Neuronal stem cell (in vitro differentiated cells): ENCODE data around the gene FRY. TPM values are rescaled to one million over a fixed set of nuclear protein-coding genes. Genes with fewer than 3 reads are reported as not detected.
"Not testable (repeated sequence)": the region's sequence is repeated elsewhere in the genome, so short reads cannot be mapped to it uniquely, and the experiment has no call there.

ENCODE experiments used
- DNase-seq: peaks from one replicate; pipeline ENCODE4 v3.0.0-alpha.2; 2013; ENCODE audit warnings: low spot score
- H2AFZ ChIP-seq: one replicate; pipeline ENCODE4 v1.6.1; 2013; ENCODE audit warnings: mild to moderate bottlenecking, low read length, inconsistent platforms
- H2AK5ac ChIP-seq: 2 replicates; pipeline ENCODE4 v1.6.1; 2013; ENCODE audit warnings: low read depth, mild to moderate bottlenecking, inconsistent platforms, low read length, moderate library complexity, mixed read lengths
- H2BK120ac ChIP-seq: 2 replicates; pipeline ENCODE4 v1.6.1; 2013; ENCODE audit warnings: low read depth, mild to moderate bottlenecking, inconsistent platforms, low read length, moderate library complexity, mixed read lengths
- H2BK12ac ChIP-seq: one replicate; pipeline ENCODE4 v1.6.1; 2013; ENCODE audit warnings: low read length, inconsistent platforms
- H2BK15ac ChIP-seq: 2 replicates; pipeline ENCODE4 v1.6.1; 2013; ENCODE audit warnings: mild to moderate bottlenecking, low read length, inconsistent platforms, mixed read lengths
- H2BK5ac ChIP-seq: one replicate; pipeline ENCODE4 v1.6.1; 2013; ENCODE audit warnings: inconsistent platforms, mild to moderate bottlenecking, low read length, moderate library complexity
- H3K14ac ChIP-seq: one replicate; pipeline ENCODE4 v1.6.1; 2013; ENCODE audit warnings: low read length, inconsistent platforms
- H3K18ac ChIP-seq: 2 replicates; pipeline ENCODE4 v1.6.1; 2013; ENCODE audit warnings: low read length, inconsistent platforms
- H3K23ac ChIP-seq: 2 replicates; pipeline ENCODE4 v1.6.1; 2013; ENCODE audit warnings: low read depth, mild to moderate bottlenecking, mixed read lengths, low read length, inconsistent platforms; ENCODE audit not compliant: poor library complexity
- H3K27ac ChIP-seq: replicated peaks from 3 replicates; pipeline ENCODE4 v1.5.1; 2013; ENCODE audit warnings: low read length, inconsistent platforms
- H3K27me3 ChIP-seq, 3 experiments: 2 replicates each; pipeline ENCODE4 v1.6.1; 2013; ENCODE audit warnings: low read length in 3 of 3, mild to moderate bottlenecking in 2 of 3, inconsistent platforms in 1 of 3, low read depth in 1 of 3, mixed read lengths in 1 of 3, moderate library complexity in 1 of 3; ENCODE audit not compliant: control insufficient read depth in 3 of 3, insufficient read depth in 3 of 3
- H3K36me3 ChIP-seq, 2 donors: replicated peaks in 1 of 2; 2 replicates each; pipeline ENCODE4 v1.6.1; 2013; ENCODE audit warnings: low read length in 2 of 2; ENCODE audit not compliant: control insufficient read depth in 2 of 2, insufficient read depth in 2 of 2
- H3K4ac ChIP-seq: 2 replicates; pipeline ENCODE4 v1.6.1; 2013; ENCODE audit warnings: inconsistent platforms, mild to moderate bottlenecking, low read length, moderate library complexity
- H3K4me1 ChIP-seq, 2 donors: 1 replicate in 1 of 2; 2 replicates in 1 of 2; pipeline ENCODE4 v1.6.1; 2013; ENCODE audit warnings: low read length in 2 of 2, low read depth in 1 of 2; ENCODE audit not compliant: control insufficient read depth in 2 of 2, insufficient read depth in 1 of 2
- H3K4me2 ChIP-seq: one replicate; pipeline ENCODE4 v1.6.1; 2013; ENCODE audit warnings: mild to moderate bottlenecking, low read length, inconsistent platforms; ENCODE audit not compliant: insufficient read depth, poor library complexity, severe bottlenecking
- H3K4me3 ChIP-seq, 2 donors: 2 replicates each; pipeline ENCODE4 v1.5.1; 2013; ENCODE audit warnings: low read length in 2 of 2, mild to moderate bottlenecking in 2 of 2, inconsistent platforms in 1 of 2, moderate library complexity in 1 of 2
- H3K79me1 ChIP-seq: one replicate; pipeline ENCODE4 v1.6.1; 2013; ENCODE audit warnings: low read depth, mild to moderate bottlenecking, inconsistent platforms, low read length, moderate library complexity
- H3K9ac ChIP-seq: one replicate; pipeline ENCODE4 v1.6.1; 2013; ENCODE audit warnings: mild to moderate bottlenecking, low read depth, low read length, inconsistent platforms; ENCODE audit not compliant: poor library complexity
- H3K9me3 ChIP-seq, 2 donors: replicated peaks in 1 of 2; 2 replicates each; pipeline versions ENCODE3 to v1.6.1; 2013; ENCODE audit warnings: low read length in 2 of 2, mild to moderate bottlenecking in 2 of 2, inconsistent platforms in 1 of 2, low read depth in 1 of 2, mixed read lengths in 1 of 2, moderate library complexity in 1 of 2; ENCODE audit not compliant: control insufficient read depth in 2 of 2, insufficient read depth in 1 of 2
- H4K8ac ChIP-seq: one replicate; pipeline ENCODE4 v1.6.1; 2013; ENCODE audit warnings: low read depth, mild to moderate bottlenecking, inconsistent platforms, low read length, moderate library complexity
- H4K91ac ChIP-seq: one replicate; pipeline ENCODE4 v1.6.1; 2013; ENCODE audit warnings: low read length, low read depth, mild to moderate bottlenecking, inconsistent platforms; ENCODE audit not compliant: poor library complexity
- WGBS, 2 donors: extraction: QIAGEN DNeasy Blood & Tissue Kit; methylation state at CpG; one replicate each; pipeline ENCODE4 v1.1.7; 2013; ENCODE audit warnings: missing lambda C conversion rate in 2 of 2, mixed read lengths in 1 of 2; ENCODE audit not compliant: insufficient read length in 2 of 2, insufficient replicate concordance in 1 of 2; ENCODE audit errors: extremely low coverage in 2 of 2; 5-methylcytosine and 5-hydroxymethylcytosine counted together
- polyA plus RNA-seq, 2 experiments: library from polyadenylated mRNA; stranded (reverse); fragments of 200-250 nt; gene quantifications; one replicate each; pipeline ENCODE4 v1.2.3, GENCODE V29; 2013

FRY gene
- polyA plus RNA-seq (2013, experiment 1 of 2), result 2.1 TPM
- polyA plus RNA-seq (2013, experiment 2 of 2), result 2.2 TPM

- peak within 1 kb of the TSS; percentile 96 for H3K27ac ChIP-seq
- peak within 1 kb of the TSS; percentile 32 for H3K14ac ChIP-seq
- no peaks in the 10 kb centered on the region for H3K79me1 ChIP-seq
- H3K9me3 ChIP-seq, result no peaks in the 10 kb centered on the region
- peak within 1 kb of the TSS; percentile 99 for H2AFZ ChIP-seq
- no peak within 1 kb of the TSS for H3K23ac ChIP-seq
- H4K91ac ChIP-seq, result no peak within 1 kb of the TSS
- no peaks in the 10 kb centered on the region for H3K36me3 ChIP-seq
- H2BK120ac ChIP-seq, result no peak within 1 kb of the TSS
- DNase-seq, result peak; percentile 74
- H2BK15ac ChIP-seq, result peak within 1 kb of the TSS; percentile 42
- H3K18ac ChIP-seq, result peak within 1 kb of the TSS; percentile 97
- peak within 1 kb of the TSS; percentile 87 for H3K9ac ChIP-seq
- peak within 1 kb of the TSS; percentile 78 for H3K4me2 ChIP-seq
- H3K4me3 ChIP-seq, result peak within 1 kb of the TSS; percentile 60 to 83
- no CpG with 5 or more reads among the region's 59 CpGs for WGBS, 2 donors
- no peak within 1 kb of the TSS for H2AK5ac ChIP-seq
- H3K4me1 ChIP-seq, result peaks cover 9 to 13% of the 10 kb centered on the region in 2 donors
- no peak within 1 kb of the TSS for H3K4ac ChIP-seq
- peak within 1 kb of the TSS; percentile 79 for H2BK5ac ChIP-seq
- H4K8ac ChIP-seq, result no peak within 1 kb of the TSS
- H2BK12ac ChIP-seq, result no peak within 1 kb of the TSS
- H3K27me3 ChIP-seq, result no peaks in the 10 kb centered on the region
Measured at GRCh38 chr13:32031025-32031814, at the start of gene FRY. FRY (plus strand) TSS chr13:32031774; CDS start chr13:32031796, 22 bp downstream.

GRCh38 chr13:31982124-31982523, 49.5 kb upstream of the FRY start:
- DNase-seq, result no peak
- no peak overlapping the region for H3K27ac ChIP-seq
- WGBS, 2 donors, result no CpG with 5 or more reads among the region's 2 CpGs

GRCh38 chr13:31982540-31982939, 49.0 kb upstream of the FRY start:
- no peak overlapping the region for H3K23ac ChIP-seq
- WGBS, 2 donors, result no CpG with 5 or more reads among the region's 5 CpGs

More at GRCh38 chr13:31982124-31982523, 49.5 kb upstream of the FRY start:
- Histone ChIP-seq H4K8ac (no peak overlapping the region), H3K4me2 (no peak overlapping the region), H2BK120ac (no peak overlapping the region), H3K27me3 (peaks cover 0 to 3% (median 0%) of the 10 kb centered on the region in 3 experiments), H3K4me1 (peaks cover 0 to 2% of the 10 kb centered on the region in 2 donors), H2BK15ac (peak overlapping the region; percentile 37), H3K14ac (no peak overlapping the region), H2BK5ac (no peak overlapping the region), H3K4me3 (no peak overlapping the region), H2AK5ac (no peak overlapping the region), H2AFZ (no peak overlapping the region), H3K9me3 (no peaks in the 10 kb centered on the region), H3K79me1 (no peaks in the 10 kb centered on the region), H3K18ac (no peak overlapping the region), H3K23ac (no peak overlapping the region), H3K9ac (no peak overlapping the region), H2BK12ac (no peak overlapping the region), H3K4ac (no peak overlapping the region), H4K91ac (no peak overlapping the region), H3K36me3 (no peaks in the 10 kb centered on the region)

DNA sequence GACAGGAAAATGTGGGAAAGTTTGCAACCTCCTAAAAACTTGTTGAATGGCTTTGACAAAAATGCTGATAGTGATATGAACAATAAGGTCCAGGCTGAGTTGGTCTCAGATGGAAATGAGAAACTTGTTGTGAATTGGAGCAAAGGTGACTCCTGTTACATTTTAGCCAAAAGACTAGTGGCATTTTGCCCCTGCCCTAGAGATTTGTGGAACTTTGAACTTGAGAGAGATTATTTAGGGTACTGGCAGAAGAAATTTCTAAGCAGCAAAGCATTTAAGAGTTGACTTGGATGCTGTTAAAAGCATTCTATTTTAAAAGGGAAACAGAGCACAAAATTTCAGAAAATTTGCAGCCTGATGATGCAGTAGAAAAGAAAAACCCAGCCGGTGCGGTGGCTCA, 47.9 kb upstream of the FRY start:
- not testable (repeated sequence) for H2BK12ac ChIP-seq, H3K4me3 ChIP-seq, H2AK5ac ChIP-seq, H3K23ac ChIP-seq, H3K4me2 ChIP-seq, H3K18ac ChIP-seq, H2BK120ac ChIP-seq, H3K27ac ChIP-seq, H3K79me1 ChIP-seq, H3K4me1 ChIP-seq, H4K91ac ChIP-seq, H3K14ac ChIP-seq, H3K9ac ChIP-seq, H2BK5ac ChIP-seq, DNase-seq, H3K36me3 ChIP-seq, H2BK15ac ChIP-seq, H2AFZ ChIP-seq, H3K4ac ChIP-seq, H3K9me3 ChIP-seq, H3K27me3 ChIP-seq, H4K8ac ChIP-seq
- no CpG with 5 or more reads among the region's 2 CpGs for WGBS, 2 donors

More at GRCh38 chr13:31982540-31982939, 49.0 kb upstream of the FRY start:
- Histone ChIP-seq H3K18ac (no peak overlapping the region), H3K9ac (no peak overlapping the region), H3K4me3 (no peak overlapping the region), H3K9me3 (no peaks in the 10 kb centered on the region), H3K27ac (no peak overlapping the region), H3K4me1 (peaks cover 0 to 5% of the 10 kb centered on the region in 2 donors), H3K14ac (no peak overlapping the region), H2BK12ac (no peak overlapping the region), H3K79me1 (no peaks in the 10 kb centered on the region), H4K91ac (no peak overlapping the region), H3K4me2 (no peak overlapping the region), H2AK5ac (no peak overlapping the region), H2BK15ac (no peak overlapping the region), H4K8ac (no peak overlapping the region), H2AFZ (no peak overlapping the region), H3K27me3 (peaks cover 0 to 3% (median 0%) of the 10 kb centered on the region in 3 experiments), H2BK5ac (no peak overlapping the region), H3K36me3 (no peaks in the 10 kb centered on the region), H3K4ac (no peak overlapping the region), H2BK120ac (no peak overlapping the region)
- DNase-seq, result no peak
